Dermis blood vessel endothelial cell (primary cell): ENCODE results near the gene TMEM258. TPM values are rescaled to one million over a fixed set of nuclear protein-coding genes. Genes with fewer than 3 reads are reported as not detected.
A peak's percentile ranks its signal among the peaks of the same experiment; 100 is the strongest.

Experiments
- DNase-seq: peaks from one replicate; pipeline ENCODE4 v3.0.0; 2010
- total RNA-seq: library from RNA; depleted of rRNA; stranded (reverse); fragments of >200 nt; gene quantifications from 2 replicates; pipeline ENCODE4 v1.2.3, GENCODE V29; 2014

TMEM258 gene
- 27.9 and 41.0 TPM in 2 replicates for total RNA-seq

GRCh38 chr11:61792310-61793082 is at the start of gene TMEM258, which contains the start of gene FEN1:
TMEM258 (minus strand) TSS chr11:61792599; CDS start chr11:61792558, 41 bp downstream.
FEN1 (plus strand) TSS chr11:61792911; CDS start chr11:61795362, 2,451 bp downstream.
- DNase-seq, result peak; percentile 96

GRCh38 chr11:61841636-61842527 is 49.5 kb upstream of the TMEM258 start:
- no peak for DNase-seq

- no peak for DNase-seq
Observed at GRCh38 chr11:61840371-61840770, 48.0 kb upstream of the TMEM258 start.

- DNase-seq, result no peak
Observed at GRCh38 chr11:61839742-61840141, 47.3 kb upstream of the TMEM258 start.

- DNase-seq, result no peak
Observed at GRCh38 chr11:61838921-61839320, 46.5 kb upstream of the TMEM258 start.

GRCh38 chr11:61838501-61838900 is 46.1 kb upstream of the TMEM258 start:
- no peak for DNase-seq

- DNase-seq, result no peak
Observed at GRCh38 chr11:61837411-61838005, 45.1 kb upstream of the TMEM258 start.

GRCh38 chr11:61836193-61836592 is 43.8 kb upstream of the TMEM258 start:
- no peak for DNase-seq

- peak; percentile 86 for DNase-seq
Observed at GRCh38 chr11:61834278-61835048, 42.1 kb upstream of the TMEM258 start.

- DNase-seq, result no peak
Observed at GRCh38 chr11:61833926-61834277, 41.5 kb upstream of the TMEM258 start.

- DNase-seq, result no peak
Observed at GRCh38 chr11:61833471-61833870, 41.1 kb upstream of the TMEM258 start.

GRCh38 chr11:61832754-61833153 is 40.4 kb upstream of the TMEM258 start:
- no peak for DNase-seq

GRCh38 chr11:61832207-61832606 is 39.8 kb upstream of the TMEM258 start:
- no peak for DNase-seq

GRCh38 chr11:61830237-61831105 is 38.1 kb upstream of the TMEM258 start:
- DNase-seq, result no peak

- DNase-seq, result no peak
Observed at GRCh38 chr11:61829806-61830205, 37.4 kb upstream of the TMEM258 start.

- DNase-seq, result peak; percentile 60
Observed at GRCh38 chr11:61828629-61829407, 36.4 kb upstream of the TMEM258 start.

GRCh38 chr11:61828379-61828628 is 35.9 kb upstream of the TMEM258 start:
- no peak for DNase-seq

GRCh38 chr11:61827571-61828378 is 35.4 kb upstream of the TMEM258 start, which contains the start of gene FADS2:
FADS2 (plus strand) TSS chr11:61828300; CDS start chr11:61828391, 91 bp downstream.
- peak; percentile 93 for DNase-seq

- no peak for DNase-seq
Observed at GRCh38 chr11:61826930-61827570, 34.7 kb upstream of the TMEM258 start.
